HepG2 (cell line): ENCODE results near the gene ASH1L. TPM values are rescaled to one million over a fixed set of nuclear protein-coding genes. Genes with fewer than 3 reads are reported as not detected.

ENCODE experiments used
- ATAC-seq: fragments of 200-7000 bp; cut with Tn5 transposase; 3 replicates; pipeline ENCODE4 v1.9.1; 2020; ENCODE audit warnings: mild to moderate bottlenecking, moderate library complexity
- BruUV-seq: library from RNA; stranded (reverse); fragments of 400-500 nt; replicated peaks from 2 replicates; lab custom pipeline; 2021; lab: Mats Ljungman, UMichigan
- CTCF ChIA-PET: fragments of 300-600 bp; formaldehyde crosslinking; extraction: SDS; loops from one replicate; lab custom pipeline; 2021; ENCODE audit warnings: low total read pairs, inconsistent platforms, low intra/inter-chr PET ratio; lab: Yijun Ruan, JAX
- POLR2A ChIA-PET: fragments of 350-600 bp; sonication (Branson Sonifier 250); formaldehyde crosslinking; loops from one replicate; lab custom pipeline; 2020; ENCODE audit warnings: antibody characterized with exemption, inconsistent platforms; lab: Yijun Ruan, JAX
- DNase-seq: peaks from one replicate; pipeline ENCODE4 v3.0.0-alpha.2; 2015; ENCODE audit warnings: low spot score
- FAIRE-seq: peaks from 3 replicates; lab custom pipeline; 2011; peaks lifted over from hg19 to GRCh38; lab: Jason Lieb, UNC
- H2AFZ ChIP-seq: one replicate; pipeline ENCODE4 v1.6.1; 2011; ENCODE audit warnings: low read length, inconsistent platforms
- H3K27ac ChIP-seq: fragments of 300-600 bp; 3 replicates; pipeline ENCODE4 v1.8.0; 2011; ENCODE audit warnings: mixed run types, mild to moderate bottlenecking, mixed read lengths, low read length, inconsistent platforms; ENCODE audit not compliant: insufficient read depth; ENCODE audit errors: extremely low read length
- H3K27me3 ChIP-seq, 2 experiments: fragments of 200-600 bp in 1 of 2; 2 replicates in 1 of 2; 3 replicates in 1 of 2; pipeline versions ENCODE4 v1.6.0 to v1.8.0; 2011; ENCODE audit warnings: low read length in 2 of 2, mild to moderate bottlenecking in 2 of 2, moderate library complexity in 2 of 2, inconsistent platforms in 1 of 2; ENCODE audit not compliant: insufficient read depth in 2 of 2, control insufficient read depth in 1 of 2
- H3K36me3 ChIP-seq, 2 experiments: fragments of 200-600 bp in 1 of 2; replicated peaks in 1 of 2; 2 replicates in 1 of 2; 3 replicates in 1 of 2; pipeline versions ENCODE4 v1.5.1 to v1.8.0; 2011; ENCODE audit warnings: low read length in 2 of 2, inconsistent platforms in 1 of 2; ENCODE audit not compliant: insufficient read depth in 2 of 2, control insufficient read depth in 1 of 2
- H3K4me1 ChIP-seq: 2 replicates; pipeline ENCODE4 v1.5.1; 2012; ENCODE audit warnings: low read length, inconsistent platforms; ENCODE audit not compliant: insufficient read depth
- H3K4me2 ChIP-seq: 2 replicates; pipeline ENCODE4 v1.6.0; 2011; ENCODE audit warnings: low read depth, low read length, inconsistent platforms
- H3K4me3 ChIP-seq, 3 experiments: fragments of 200-600 bp in 1 of 3; sonication (generic), shearing (Covaris generic) in 1 of 3; replicated peaks in 1 of 3; 2 replicates each; pipeline ENCODE4 v1.5.1; 2011 to 2016; ENCODE audit warnings: low read length in 3 of 3, inconsistent platforms in 2 of 3, low read depth in 2 of 3, mild to moderate bottlenecking in 2 of 3, control low read depth in 1 of 3, mixed read lengths in 1 of 3; ENCODE audit not compliant: insufficient read depth in 1 of 3
- H3K79me2 ChIP-seq: one replicate; pipeline ENCODE4 v1.6.1; 2011; ENCODE audit warnings: low read length, inconsistent platforms; ENCODE audit not compliant: insufficient read depth
- H3K9ac ChIP-seq: 2 replicates; pipeline ENCODE4 v1.6.0; 2011; ENCODE audit warnings: mild to moderate bottlenecking, low read depth, low read length, inconsistent platforms; ENCODE audit not compliant: insufficient read depth
- H3K9me3 ChIP-seq: 2 replicates; pipeline ENCODE4 v1.5.1; 2012; ENCODE audit warnings: mild to moderate bottlenecking, low read length
- H4K20me1 ChIP-seq: 2 replicates; pipeline ENCODE4 v1.6.0; 2011; ENCODE audit warnings: inconsistent platforms, mild to moderate bottlenecking, low read length, moderate library complexity; ENCODE audit not compliant: insufficient read depth
- CEBPG ChIP-seq: IDR thresholded peaks from 2 replicates; pipeline ENCODE4 v1.6.1; 2016
- FOXK2 ChIP-seq: fragments of 450-650 bp; IDR thresholded peaks from 2 replicates; pipeline ENCODE4 v1.6.1; 2016
- JUN ChIP-seq: sonication (generic); formaldehyde crosslinking; IDR thresholded peaks from 2 replicates; pipeline ENCODE4 v1.4.0; 2020; ENCODE audit warnings: mild to moderate bottlenecking, missing genetic modification reagents
- PAF1 ChIP-seq: IDR thresholded peaks from 2 replicates; pipeline ENCODE4 v1.6.1; 2016; ENCODE audit warnings: missing genetic modification reagents, missing compliant biosample characterization
- PAX8 ChIP-seq: sonication (generic); formaldehyde crosslinking; IDR thresholded peaks from 2 replicates; pipeline ENCODE4 v1.8.0; 2022; ENCODE audit warnings: mild to moderate bottlenecking, missing genetic modification reagents, borderline replicate concordance
- PRMT3 ChIP-seq: sonication (generic); formaldehyde crosslinking; IDR thresholded peaks from 2 replicates; pipeline ENCODE4 v1.8.1; 2022; ENCODE audit warnings: low read depth, mild to moderate bottlenecking, moderate library complexity, missing genetic modification reagents, borderline replicate concordance
- SMARCC2 ChIP-seq: fragments of 450-650 bp; IDR thresholded peaks from 2 replicates; pipeline ENCODE4 v1.6.1; 2017; ENCODE audit warnings: antibody characterized with exemption, mild to moderate bottlenecking
- ZNF326 ChIP-seq: sonication (generic); formaldehyde crosslinking; IDR thresholded peaks from 2 replicates; pipeline ENCODE4 v1.4.0; 2020; ENCODE audit warnings: missing genetic modification reagents, borderline replicate concordance
- ZNF572 ChIP-seq: sonication (generic); formaldehyde crosslinking; IDR thresholded peaks from 2 replicates; pipeline ENCODE4 v1.5.1; 2020; ENCODE audit warnings: mild to moderate bottlenecking, missing genetic modification reagents
- ZNF670 ChIP-seq: sonication (generic); formaldehyde crosslinking; IDR thresholded peaks from 2 replicates; pipeline ENCODE4 v1.8.0; 2022; ENCODE audit warnings: mild to moderate bottlenecking, missing genetic modification reagents, borderline replicate concordance
- ZNF674 ChIP-seq: sonication (generic); formaldehyde crosslinking; IDR thresholded peaks from 2 replicates; pipeline ENCODE4 v1.5.0; 2020; ENCODE audit warnings: low read depth, mild to moderate bottlenecking, missing genetic modification reagents
- WGBS: methylation state at CpG from one replicate; pipeline ENCODE4 v1.1.6; 2017; ENCODE audit warnings: low lambda C conversion rate; 5-methylcytosine and 5-hydroxymethylcytosine counted together
- in situ Hi-C: cut with HindIII; loops from 2 replicates; pipeline ENCODE4 v1.10.0; 2017; ENCODE audit warnings: low pct_unique_long_range_greater_than_20kb; ENCODE audit not compliant: extremely low pct_ligation_motif_present
- intact Hi-C: fragments of 100-400 bp; cut with micrococcal nuclease; formaldehyde crosslinking; loops from one replicate; pipeline ENCODE4 v1.10.0; 2022; ENCODE audit not compliant: unreplicated experiment
- polyA plus RNA-seq, 8 experiments: library from polyadenylated mRNA; depleted of rRNA in 3 of 8; stranded (reverse) in 7 of 8; unstranded in 1 of 8; fragments of >200 nt; fragmentation: Illumina TruSeq in 4 of 8; extraction: Trizol in 4 of 8; gene quantifications; 2 replicates each; pipeline versions ENCODE4 v1.2.1 to v1.2.3, GENCODE V29; 2011 to 2016; ENCODE audit warnings: low read depth in 4 of 8, missing spikeins in 1 of 8, mixed read lengths in 1 of 8; ENCODE audit not compliant: insufficient read depth in 1 of 8
- total RNA-seq, 5 experiments: library from RNA; depleted of rRNA; stranded (reverse); fragments of >200 nt; fragmentation: Illumina TruSeq; extraction: Trizol; gene quantifications; 2 replicates each; pipeline ENCODE4 v1.2.3, GENCODE V29; 2016; ENCODE audit warnings: low read depth in 1 of 5
- TF ChIP-seq, protein P1 (sequence below): sonication (generic); formaldehyde crosslinking; IDR thresholded peaks from 2 replicates; pipeline ENCODE4 v1.5.1; 2020; ENCODE audit warnings: mild to moderate bottlenecking, missing genetic modification reagents, moderate library complexity
- TF ChIP-seq, protein P2 (sequence below): sonication (generic); formaldehyde crosslinking; IDR thresholded peaks from 2 replicates; pipeline ENCODE4 v1.5.0; 2020; ENCODE audit warnings: mild to moderate bottlenecking, low read depth, missing genetic modification reagents, borderline replicate concordance
- TF ChIP-seq, protein P3 (sequence below): sonication (generic); formaldehyde crosslinking; IDR thresholded peaks from 2 replicates; pipeline ENCODE4 v1.8.0; 2023; ENCODE audit warnings: mild to moderate bottlenecking, missing genetic modification reagents
- TF ChIP-seq, protein P4 (sequence below): sonication (generic); formaldehyde crosslinking; IDR thresholded peaks from 2 replicates; pipeline ENCODE4 v1.9.0; 2021; ENCODE audit warnings: missing genetic modification reagents, mild to moderate bottlenecking, borderline replicate concordance

Gene ASH1L
- total and polyA plus RNA-seq, 2 of the 13 experiments (the other 11 are each of a cell fraction or from before 2014, with no cell fraction given), result 10.2 to 15.3 TPM

DNA sequence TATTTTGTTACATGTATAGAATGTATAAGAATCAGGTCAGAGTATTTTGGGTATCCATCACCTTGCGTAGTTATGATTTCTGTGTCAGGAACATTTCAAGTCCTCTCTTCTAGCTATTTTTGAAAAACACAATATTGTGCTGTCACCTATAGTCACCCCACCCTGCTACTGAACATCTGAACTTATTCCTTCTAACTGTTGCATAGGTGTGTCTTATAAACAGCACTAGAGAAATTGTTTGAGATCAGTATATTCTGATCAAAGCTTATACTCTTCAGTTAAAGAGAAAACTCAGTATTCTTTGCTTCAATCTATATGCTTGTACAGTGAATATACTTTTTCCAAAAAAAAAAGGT, 96.0 kb downstream of the ASH1L start:
- Histone ChIP-seq H3K4me1 (no peaks in the 10 kb centered on the region), H3K9me3 (peaks cover 5% of the 10 kb centered on the region), H3K4me2 (no peak overlapping the region), H2AFZ (no peak overlapping the region), H3K27me3 (no peaks in the 10 kb centered on the region), H3K27ac (no peak overlapping the region), H3K9ac (no peak overlapping the region), H3K36me3 (peaks cover 2 to 14% of the 10 kb centered on the region in 2 experiments; a peak in 2 of 5 replicates), H4K20me1 (no peaks in the 10 kb centered on the region), H3K79me2 (no peaks in the 10 kb centered on the region), H3K4me3 (no peak overlapping the region)
- intact Hi-C loops, result no loop called here
- 100% methylated on average over 1 of the region's 1 CpG for WGBS
- ChIA-PET POLR2A (no interaction called here), CTCF (no interaction called here)
- in situ Hi-C loops, result no loop called here
- TF ChIP-seq, protein P1, sequence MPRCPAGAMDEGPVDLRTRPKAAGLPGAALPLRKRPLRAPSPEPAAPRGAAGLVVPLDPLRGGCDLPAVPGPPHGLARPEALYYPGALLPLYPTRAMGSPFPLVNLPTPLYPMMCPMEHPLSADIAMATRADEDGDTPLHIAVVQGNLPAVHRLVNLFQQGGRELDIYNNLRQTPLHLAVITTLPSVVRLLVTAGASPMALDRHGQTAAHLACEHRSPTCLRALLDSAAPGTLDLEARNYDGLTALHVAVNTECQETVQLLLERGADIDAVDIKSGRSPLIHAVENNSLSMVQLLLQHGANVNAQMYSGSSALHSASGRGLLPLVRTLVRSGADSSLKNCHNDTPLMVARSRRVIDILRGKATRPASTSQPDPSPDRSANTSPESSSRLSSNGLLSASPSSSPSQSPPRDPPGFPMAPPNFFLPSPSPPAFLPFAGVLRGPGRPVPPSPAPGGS (CRISPR knock-in tag), result no peak
- TF ChIP-seq PAF1, result no peak
- TF ChIP-seq, protein P2, sequence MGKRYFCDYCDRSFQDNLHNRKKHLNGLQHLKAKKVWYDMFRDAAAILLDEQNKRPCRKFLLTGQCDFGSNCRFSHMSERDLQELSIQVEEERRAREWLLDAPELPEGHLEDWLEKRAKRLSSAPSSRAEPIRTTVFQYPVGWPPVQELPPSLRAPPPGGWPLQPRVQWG, result no peak
- no peak for TF ChIP-seq PRMT3 (CRISPR knock-in tag)
- no peak for TF ChIP-seq PAX8 (CRISPR knock-in tag)
- TF ChIP-seq SMARCC2, result no peak
- no peak for TF ChIP-seq ZNF326 (CRISPR knock-in tag)
- TF ChIP-seq JUN (CRISPR knock-in tag), result no peak
- TF ChIP-seq ZNF670 (CRISPR knock-in tag), result no peak
- TF ChIP-seq FOXK2, result no peak
- no peak for TF ChIP-seq CEBPG (CRISPR knock-in tag)
- TF ChIP-seq, protein P3, sequence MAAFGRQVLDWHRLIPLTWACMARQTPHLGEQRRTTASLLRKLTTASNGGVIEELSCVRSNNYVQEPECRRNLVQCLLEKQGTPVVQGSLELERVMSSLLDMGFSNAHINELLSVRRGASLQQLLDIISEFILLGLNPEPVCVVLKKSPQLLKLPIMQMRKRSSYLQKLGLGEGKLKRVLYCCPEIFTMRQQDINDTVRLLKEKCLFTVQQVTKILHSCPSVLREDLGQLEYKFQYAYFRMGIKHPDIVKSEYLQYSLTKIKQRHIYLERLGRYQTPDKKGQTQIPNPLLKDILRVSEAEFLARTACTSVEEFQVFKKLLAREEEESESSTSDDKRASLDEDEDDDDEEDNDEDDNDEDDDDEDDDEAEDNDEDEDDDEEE (CRISPR knock-in tag), result no peak
- TF ChIP-seq, protein P4, sequence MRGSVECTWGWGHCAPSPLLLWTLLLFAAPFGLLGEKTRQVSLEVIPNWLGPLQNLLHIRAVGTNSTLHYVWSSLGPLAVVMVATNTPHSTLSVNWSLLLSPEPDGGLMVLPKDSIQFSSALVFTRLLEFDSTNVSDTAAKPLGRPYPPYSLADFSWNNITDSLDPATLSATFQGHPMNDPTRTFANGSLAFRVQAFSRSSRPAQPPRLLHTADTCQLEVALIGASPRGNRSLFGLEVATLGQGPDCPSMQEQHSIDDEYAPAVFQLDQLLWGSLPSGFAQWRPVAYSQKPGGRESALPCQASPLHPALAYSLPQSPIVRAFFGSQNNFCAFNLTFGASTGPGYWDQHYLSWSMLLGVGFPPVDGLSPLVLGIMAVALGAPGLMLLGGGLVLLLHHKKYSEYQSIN (CRISPR knock-in tag), result no peak
- no peak for TF ChIP-seq ZNF572
- no peak for TF ChIP-seq ZNF674 (CRISPR knock-in tag)
- ATAC-seq (no peak), FAIRE-seq (no peak), DNase-seq (no peak)
- BruUV-seq, result no TSS peak
